MM.1S (cell line): ENCODE results near the gene CX3CL1.

Experiments used
- CTCF ChIP-seq: fragments of 300-600 bp; sonication (generic); IDR thresholded peaks from 2 replicates; pipeline ENCODE4 v1.5.1; 2016; ENCODE audit warnings: antibody characterized with exemption, low read length, mixed read lengths
- EZH2phosphoT487 ChIP-seq: fragments of 300-600 bp; sonication (generic); IDR thresholded peaks from 2 replicates; pipeline ENCODE4 v1.6.1; 2018; ENCODE audit warnings: antibody characterized with exemption, low read length

GRCh38 chr16:57367116-57367752 is 5.1 kb upstream of the CX3CL1 start:
- TF ChIP-seq CTCF (no peak), EZH2phosphoT487 (no peak)
